ENCODE data around the gene CRYAB. TPM values are rescaled to one million over a fixed set of nuclear protein-coding genes. Genes with fewer than 3 reads are reported as not detected.

Gene CRYAB
- total RNA-seq, 4 donors from 2014 or later = 82.4 to 1,340 (median 304) TPM

- ATAC-seq (ENCODE audit: low FRiP score) (no peak), DNase-seq (ENCODE audit: low spot score) (no peak)
- no peak for TF ChIP-seq CTCF (IDR thresholded peaks at IDR 0.05)
Measured at GRCh38 chr11:111947143-111947542, 35.6 kb upstream of the CRYAB start.

GRCh38 chr11:111946499-111946898 lies 34.9 kb upstream of the CRYAB start:
- DNase-seq (ENCODE audit: low spot score) (no peak), ATAC-seq (ENCODE audit: low FRiP score) (no peak)
- no peak for TF ChIP-seq CTCF (IDR thresholded peaks at IDR 0.05)

GRCh38 chr11:111945198-111945597 lies 33.6 kb upstream of the CRYAB start:
- DNase-seq (ENCODE audit: low spot score) (no peak), ATAC-seq (ENCODE audit: low FRiP score) (no peak)
- no peak for TF ChIP-seq CTCF (IDR thresholded peaks at IDR 0.05)

GRCh38 chr11:111944651-111945051 lies 33.1 kb upstream of the CRYAB start:
- DNase-seq (ENCODE audit: low spot score) (no peak), ATAC-seq (ENCODE audit: low FRiP score) (peak; percentile 84)
- TF ChIP-seq CTCF (IDR thresholded peaks at IDR 0.05) = no peak

GRCh38 chr11:111944139-111944538 lies 32.6 kb upstream of the CRYAB start:
- DNase-seq (ENCODE audit: low spot score) (no peak), ATAC-seq (ENCODE audit: low FRiP score) (no peak)
- no peak for TF ChIP-seq CTCF (IDR thresholded peaks at IDR 0.05)

- DNase-seq (ENCODE audit: low spot score) (no peak), ATAC-seq (ENCODE audit: low FRiP score) (no peak)
- no peak for TF ChIP-seq CTCF (IDR thresholded peaks at IDR 0.05)
Measured at GRCh38 chr11:111942829-111943228, 31.3 kb upstream of the CRYAB start.

GRCh38 chr11:111941963-111942362 lies 30.4 kb upstream of the CRYAB start:
- DNase-seq (ENCODE audit: low spot score) (no peak), ATAC-seq (ENCODE audit: low FRiP score) (no peak)
- no peak for TF ChIP-seq CTCF (IDR thresholded peaks at IDR 0.05)
